Subcutaneous adipose tissue (tissue), 4 donors: ENCODE results near the gene NCBP2L. TPM values are rescaled to one million over a fixed set of nuclear protein-coding genes. Genes with fewer than 3 reads are reported as not detected.

Experiments used
- CTCF ChIP-seq: fragments of 450-650 bp; IDR thresholded peaks from one replicate; pipeline ENCODE4 v1.5.1; 2016; ENCODE audit warnings: low read depth, mild to moderate bottlenecking, control low read depth, antibody characterized with exemption, moderate library complexity
- total RNA-seq, 4 donors: library from RNA; depleted of rRNA; stranded (reverse); fragments of >200 nt; gene quantifications; one replicate each; pipeline ENCODE4 v1.1.0, GENCODE V29; 2016

The NCBP2L gene
- total RNA-seq, 4 donors from 2014 or later, result not detected

- TF ChIP-seq CTCF, result no peak
Observed at GRCh38 chrX:107764845-107765608, 12.5 kb upstream of the NCBP2L start.

- TF ChIP-seq CTCF, result no peak
Observed at GRCh38 chrX:107766470-107767150, 10.9 kb upstream of the NCBP2L start.

GRCh38 chrX:107768051-107768450, 9.5 kb upstream of the NCBP2L start:
- no peak for TF ChIP-seq CTCF

- no peak for TF ChIP-seq CTCF
Observed at GRCh38 chrX:107769581-107770317, 7.8 kb upstream of the NCBP2L start.

GRCh38 chrX:107773206-107773605, 4.3 kb upstream of the NCBP2L start:
- no peak for TF ChIP-seq CTCF

GRCh38 chrX:107773906-107774435, 3.6 kb upstream of the NCBP2L start:
- TF ChIP-seq CTCF, result no peak
